HepG2 (cell line): ENCODE measurements around the gene FKBP10. TPM values are rescaled to one million over a fixed set of nuclear protein-coding genes. Genes with fewer than 3 reads are reported as not detected.
A peak's percentile ranks its signal among the peaks of the same experiment; 100 is the strongest.

Experiments used
- EED ChIP-seq: sonication (generic); formaldehyde crosslinking; IDR thresholded peaks from 2 replicates; pipeline ENCODE4 v1.5.0; 2020; ENCODE audit warnings: mild to moderate bottlenecking, missing genetic modification reagents
- GMEB2 ChIP-seq: IDR thresholded peaks from 2 replicates; pipeline ENCODE4 v1.6.1; 2016; ENCODE audit warnings: missing biosample characterization, missing genetic modification reagents, low read depth
- JUND ChIP-seq: sonication (generic); formaldehyde crosslinking; IDR thresholded peaks from 2 replicates; pipeline ENCODE4 v1.8.0; 2022; ENCODE audit warnings: mild to moderate bottlenecking, missing genetic modification reagents
- KDM5B ChIP-seq: sonication (generic); formaldehyde crosslinking; IDR thresholded peaks from 2 replicates; pipeline ENCODE4 v1.4.0; 2020; ENCODE audit warnings: missing genetic modification reagents, mild to moderate bottlenecking, borderline replicate concordance
- NFE2L2 ChIP-seq: fragments of 150-350 bp; IDR thresholded peaks from 2 replicates; pipeline ENCODE4 v1.6.1; 2014; ENCODE audit warnings: low read length
- TFDP2 ChIP-seq: sonication (generic); formaldehyde crosslinking; IDR thresholded peaks from 2 replicates; pipeline ENCODE4 v1.4.0; 2020; ENCODE audit warnings: missing genetic modification reagents
- ZFP62 ChIP-seq: sonication (generic); formaldehyde crosslinking; IDR thresholded peaks from 2 replicates; pipeline ENCODE4 v1.4.0; 2020; ENCODE audit warnings: missing genetic modification reagents
- ZNF264 ChIP-seq: sonication (generic); formaldehyde crosslinking; IDR thresholded peaks from 2 replicates; pipeline ENCODE4 v1.4.0; 2020; ENCODE audit warnings: missing genetic modification reagents
- ZXDC ChIP-seq: sonication (generic); formaldehyde crosslinking; IDR thresholded peaks from 2 replicates; pipeline ENCODE4 v1.5.0; 2020; ENCODE audit warnings: mild to moderate bottlenecking, missing genetic modification reagents
- polyA plus RNA-seq, 8 experiments: library from polyadenylated mRNA; depleted of rRNA in 3 of 8; stranded (reverse) in 7 of 8; unstranded in 1 of 8; fragments of >200 nt; fragmentation: Illumina TruSeq in 4 of 8; extraction: Trizol in 4 of 8; gene quantifications; 2 replicates each; pipeline versions ENCODE4 v1.2.1 to v1.2.3, GENCODE V29; 2011 to 2016; ENCODE audit warnings: low read depth in 4 of 8, missing spikeins in 1 of 8, mixed read lengths in 1 of 8; ENCODE audit not compliant: insufficient read depth in 1 of 8
- total RNA-seq, 5 experiments: library from RNA; depleted of rRNA; stranded (reverse); fragments of >200 nt; fragmentation: Illumina TruSeq; extraction: Trizol; gene quantifications; 2 replicates each; pipeline ENCODE4 v1.2.3, GENCODE V29; 2016; ENCODE audit warnings: low read depth in 1 of 5
- TF ChIP-seq, protein P1 (sequence below): sonication (generic); formaldehyde crosslinking; IDR thresholded peaks from 2 replicates; pipeline ENCODE4 v1.4.0; 2020; ENCODE audit warnings: mild to moderate bottlenecking, missing genetic modification reagents

FKBP10 gene
- total and polyA plus RNA-seq, 2 of the 13 experiments (the other 11 are each of a cell fraction or from before 2014, with no cell fraction given): 149 to 573 TPM

DNA sequence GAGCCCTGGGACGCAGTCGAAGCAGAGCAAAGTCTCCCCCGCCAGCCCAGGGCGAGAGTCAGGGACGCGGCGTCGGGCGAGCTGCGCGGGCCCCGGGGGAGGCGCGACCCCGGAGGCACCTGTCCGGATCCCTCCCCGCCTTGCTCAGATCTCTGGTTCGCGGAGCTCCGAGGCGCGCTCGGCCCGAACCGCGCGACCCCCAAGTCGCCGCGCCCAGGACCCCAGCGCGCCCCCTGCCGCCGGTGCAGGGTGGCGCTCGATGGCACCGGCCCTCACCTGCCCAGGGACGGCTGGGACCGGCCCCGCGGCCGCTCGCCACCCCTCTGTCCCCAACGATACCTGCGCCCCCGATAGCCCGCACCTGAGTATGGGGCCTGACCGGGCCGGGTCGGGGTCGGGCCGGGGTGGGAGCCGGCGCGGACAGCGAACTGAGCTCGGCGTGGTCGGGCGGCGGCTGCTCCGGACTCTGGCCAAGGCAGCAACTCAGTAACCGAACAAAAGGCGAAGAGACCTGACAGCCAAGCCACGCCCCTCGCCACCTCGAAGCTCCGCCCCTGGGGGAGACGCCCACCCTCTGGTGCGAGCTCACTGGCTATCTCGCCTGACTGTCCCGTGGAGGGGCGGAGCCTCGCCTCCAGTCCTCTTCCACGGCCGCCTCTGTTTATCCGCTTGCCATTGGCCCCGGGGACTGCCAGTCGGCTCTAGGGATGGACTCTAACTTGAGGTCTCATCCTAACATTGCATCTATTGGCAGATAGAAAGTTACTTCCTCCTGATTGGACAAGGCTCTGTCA, 26.4 kb upstream of the FKBP10 start, which contains the start of gene JUP (continued):
- 0 out of 2 replicates have a peak, but pooled peaks have one; percentile 28 for TF ChIP-seq JUND
- TF ChIP-seq TFDP2 (CRISPR knock-in tag): peak; percentile 39; the same call in 1 of the 2 replicates
- TF ChIP-seq, protein P1, sequence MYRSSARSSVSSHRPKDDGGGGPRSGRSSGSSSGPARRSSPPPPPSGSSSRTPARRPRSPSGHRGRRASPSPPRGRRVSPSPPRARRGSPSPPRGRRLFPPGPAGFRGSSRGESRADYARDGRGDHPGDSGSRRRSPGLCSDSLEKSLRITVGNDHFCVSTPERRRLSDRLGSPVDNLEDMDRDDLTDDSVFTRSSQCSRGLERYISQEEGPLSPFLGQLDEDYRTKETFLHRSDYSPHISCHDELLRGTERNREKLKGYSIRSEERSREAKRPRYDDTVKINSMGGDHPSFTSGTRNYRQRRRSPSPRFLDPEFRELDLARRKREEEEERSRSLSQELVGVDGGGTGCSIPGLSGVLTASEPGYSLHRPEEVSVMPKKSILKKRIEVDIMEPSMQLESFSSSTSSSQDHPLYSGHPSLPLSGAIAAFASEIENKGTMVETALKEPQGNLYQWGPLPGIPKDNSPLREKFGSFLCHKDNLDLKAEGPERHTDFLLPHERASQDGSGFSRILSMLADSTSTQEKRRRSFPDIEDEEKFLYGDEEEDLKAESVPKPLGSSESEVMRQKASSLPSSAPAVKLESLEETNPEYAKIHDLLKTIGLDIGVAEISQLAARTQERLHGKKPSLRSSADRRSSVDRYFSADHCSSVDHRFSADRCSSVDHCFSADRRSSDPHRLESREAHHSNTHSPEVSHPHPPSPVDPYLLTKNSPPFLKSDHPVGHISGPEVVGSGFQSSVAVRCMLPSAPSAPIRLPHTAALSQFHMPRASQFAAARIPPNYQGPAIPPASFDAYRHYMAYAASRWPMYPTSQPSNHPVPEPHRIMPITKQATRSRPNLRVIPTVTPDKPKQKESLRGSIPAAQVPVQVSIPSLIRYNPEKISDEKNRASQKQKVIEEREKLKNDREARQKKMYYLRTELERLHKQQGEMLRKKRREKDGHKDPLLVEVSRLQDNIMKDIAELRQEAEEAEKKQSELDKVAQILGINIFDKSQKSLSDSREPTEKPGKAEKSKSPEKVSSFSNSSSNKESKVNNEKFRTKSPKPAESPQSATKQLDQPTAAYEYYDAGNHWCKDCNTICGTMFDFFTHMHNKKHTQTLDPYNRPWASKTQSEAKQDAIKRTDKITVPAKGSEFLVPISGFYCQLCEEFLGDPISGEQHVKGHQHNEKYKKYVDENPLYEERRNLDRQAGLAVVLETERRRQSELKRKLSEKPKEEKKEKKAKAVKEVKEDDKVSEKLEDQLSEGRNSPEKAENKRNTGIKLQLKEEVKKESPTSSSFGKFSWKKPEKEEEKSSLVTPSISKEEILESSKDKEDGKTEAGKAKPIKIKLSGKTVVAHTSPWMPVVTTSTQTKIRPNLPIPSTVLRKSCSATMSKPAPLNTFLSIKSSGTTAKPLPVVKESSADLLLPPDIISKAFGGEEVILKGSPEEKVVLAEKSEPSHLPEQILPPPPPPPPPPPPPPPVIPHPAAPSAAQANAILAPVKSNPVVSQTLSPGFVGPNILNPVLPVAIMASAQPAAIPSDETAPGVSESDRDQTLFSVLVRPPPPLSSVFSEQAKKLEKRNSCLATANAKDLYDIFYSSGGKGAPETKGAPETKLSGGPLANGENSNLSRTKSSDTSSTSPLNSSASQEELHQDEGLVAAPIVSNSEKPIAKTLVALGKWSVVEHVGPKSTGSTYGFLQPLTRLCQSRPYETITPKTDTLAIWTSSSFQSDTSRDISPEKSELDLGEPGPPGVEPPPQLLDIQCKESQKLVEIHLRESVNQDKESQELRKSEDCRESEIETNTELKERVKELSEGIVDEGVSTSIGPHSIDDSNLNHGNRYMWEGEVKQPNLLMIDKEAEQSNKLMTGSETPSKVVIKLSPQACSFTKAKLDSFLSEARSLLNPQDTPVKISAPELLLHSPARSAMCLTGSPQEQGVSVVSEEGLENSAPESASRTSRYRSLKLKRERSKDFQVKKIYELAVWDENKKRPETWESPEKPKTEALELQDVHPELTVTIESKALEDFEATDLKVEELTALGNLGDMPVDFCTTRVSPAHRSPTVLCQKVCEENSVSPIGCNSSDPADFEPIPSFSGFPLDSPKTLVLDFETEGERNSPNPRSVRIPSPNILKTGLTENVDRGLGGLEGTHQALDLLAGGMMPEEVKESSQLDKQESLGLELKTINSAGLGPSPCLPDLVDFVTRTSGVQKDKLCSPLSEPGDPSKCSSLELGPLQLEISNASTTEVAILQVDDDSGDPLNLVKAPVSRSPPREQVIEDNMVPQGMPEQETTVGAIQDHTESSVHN: no peak
- TF ChIP-seq ZNF264 (CRISPR knock-in tag): no peak
- no peak for TF ChIP-seq NFE2L2
- TF ChIP-seq ZFP62: no peak; the same call in 1 of the 2 replicates
- no peak for TF ChIP-seq GMEB2 (CRISPR knock-in tag)
- no peak for TF ChIP-seq EED (CRISPR knock-in tag)
- TF ChIP-seq KDM5B (CRISPR knock-in tag): peak; percentile 92; the same call in 1 of the 2 replicates
- no peak for TF ChIP-seq ZXDC
